Lung (tissue), 12 donors: ENCODE results near the gene RNU6-9. TPM values are rescaled to one million over a fixed set of nuclear protein-coding genes. Genes with fewer than 3 reads are reported as not detected.

Experiments
- ATAC-seq: fragments of 200-7000 bp; cut with Tn5 transposase; one replicate; pipeline ENCODE4 v1.9.1; 2020; ENCODE audit warnings: moderate number of reproducible peaks; ENCODE audit not compliant: insufficient read depth, low FRiP score
- DNase-seq, 3 donors: peaks; one replicate each; pipeline ENCODE4 v3.0.0-alpha.2; 2013 to 2017
- H3K27ac ChIP-seq, 2 donors: one replicate each; pipeline ENCODE4 v1.5.1; 2013; ENCODE audit warnings: mild to moderate bottlenecking in 2 of 2, moderate library complexity in 2 of 2, control low read depth in 1 of 2, inconsistent platforms in 1 of 2, low read depth in 1 of 2, low read length in 1 of 2
- H3K27me3 ChIP-seq, 3 donors: one replicate each; pipeline ENCODE4 v1.5.1; 2013; ENCODE audit warnings: low read length in 2 of 3; ENCODE audit not compliant: control insufficient read depth in 3 of 3, insufficient read depth in 3 of 3
- H3K36me3 ChIP-seq, 4 donors: one replicate each; pipeline ENCODE4 v1.5.1; 2013; ENCODE audit warnings: low read length in 4 of 4, mild to moderate bottlenecking in 1 of 4, moderate library complexity in 1 of 4; ENCODE audit not compliant: control insufficient read depth in 4 of 4, insufficient read depth in 4 of 4
- H3K4me1 ChIP-seq, 5 donors: one replicate each; pipeline ENCODE4 v1.5.1; 2013; ENCODE audit warnings: low read length in 5 of 5, mild to moderate bottlenecking in 2 of 5, moderate library complexity in 1 of 5; ENCODE audit not compliant: control insufficient read depth in 5 of 5, insufficient read depth in 5 of 5
- H3K4me3 ChIP-seq: one replicate; pipeline ENCODE4 v1.5.1; 2013; ENCODE audit warnings: mild to moderate bottlenecking, control low read depth, moderate library complexity
- H3K9ac ChIP-seq, 2 donors: one replicate each; pipeline ENCODE4 v1.5.1; 2013; ENCODE audit warnings: low read length in 2 of 2, control low read depth in 1 of 2; ENCODE audit not compliant: insufficient read depth in 1 of 2
- H3K9me3 ChIP-seq, 4 donors: one replicate each; pipeline ENCODE4 v1.5.1; 2013; ENCODE audit warnings: low read length in 3 of 4, mild to moderate bottlenecking in 1 of 4, moderate library complexity in 1 of 4; ENCODE audit not compliant: control insufficient read depth in 4 of 4, insufficient read depth in 3 of 4
- CTCF ChIP-seq: IDR thresholded peaks from 2 replicates; pipeline ENCODE4 v1.5.1; 2012; ENCODE audit warnings: mild to moderate bottlenecking; ENCODE audit errors: control extremely low read depth, extremely low read depth
- WGBS, 2 donors: extraction: QIAGEN DNeasy Blood & Tissue Kit; methylation state at CpG; one replicate each; pipeline ENCODE4 v1.1.7; 2013; 5-methylcytosine and 5-hydroxymethylcytosine counted together
- polyA plus RNA-seq, 2 donors: library from polyadenylated mRNA; stranded (reverse); fragments of 200-250 nt; gene quantifications; one replicate each; pipeline ENCODE4 v1.2.1, GENCODE V29; 2013
- total RNA-seq, 2 donors: library from RNA; depleted of rRNA in 1 of 2; stranded (reverse); fragments of >200 nt in 1 of 2; gene quantifications; one replicate each; pipeline ENCODE4 v1.2.1, GENCODE V29; 2014 to 2021
- donor health status: control.
- donor health status: control.
- donor health status: Bipolar disorder and iron deficiency.
- donor health status: healthy.
- donor health status: DM: yes; HTN: yes; CAD: no.

Gene RNU6-9
- total and polyA plus RNA-seq, 4 donors: not detected

DNA sequence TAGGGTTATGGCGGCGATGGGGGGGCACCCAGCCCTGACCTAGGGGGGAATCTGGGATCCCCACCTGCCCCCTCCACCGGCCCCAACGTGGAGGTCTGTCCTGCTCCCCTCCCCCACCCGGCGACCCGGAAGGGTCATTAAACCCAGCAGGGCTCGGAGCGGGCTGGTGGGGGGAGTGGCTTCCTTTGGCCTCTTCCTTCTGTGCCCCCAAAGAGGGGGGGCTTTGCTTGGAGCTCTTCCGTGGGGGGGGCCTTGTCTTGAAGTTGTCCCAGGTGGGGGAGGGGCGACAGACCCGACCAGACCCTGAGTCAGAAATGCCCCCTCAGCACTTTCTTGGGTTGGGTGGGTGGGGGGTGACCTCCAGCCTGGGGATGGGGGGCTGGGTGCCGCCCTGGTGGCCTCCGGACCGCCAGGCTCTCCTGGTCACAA lies 34.1 kb downstream of the RNU6-9 start:
- peak overlapping the region in 1 of 2 donors; percentile 45 for H3K27ac ChIP-seq
- 13 to 17% methylated on average over 14 to 15 of the region's 15 CpGs for WGBS, 2 donors
- DNase-seq: peak in 1 of 3 donors; percentile 54

DNA sequence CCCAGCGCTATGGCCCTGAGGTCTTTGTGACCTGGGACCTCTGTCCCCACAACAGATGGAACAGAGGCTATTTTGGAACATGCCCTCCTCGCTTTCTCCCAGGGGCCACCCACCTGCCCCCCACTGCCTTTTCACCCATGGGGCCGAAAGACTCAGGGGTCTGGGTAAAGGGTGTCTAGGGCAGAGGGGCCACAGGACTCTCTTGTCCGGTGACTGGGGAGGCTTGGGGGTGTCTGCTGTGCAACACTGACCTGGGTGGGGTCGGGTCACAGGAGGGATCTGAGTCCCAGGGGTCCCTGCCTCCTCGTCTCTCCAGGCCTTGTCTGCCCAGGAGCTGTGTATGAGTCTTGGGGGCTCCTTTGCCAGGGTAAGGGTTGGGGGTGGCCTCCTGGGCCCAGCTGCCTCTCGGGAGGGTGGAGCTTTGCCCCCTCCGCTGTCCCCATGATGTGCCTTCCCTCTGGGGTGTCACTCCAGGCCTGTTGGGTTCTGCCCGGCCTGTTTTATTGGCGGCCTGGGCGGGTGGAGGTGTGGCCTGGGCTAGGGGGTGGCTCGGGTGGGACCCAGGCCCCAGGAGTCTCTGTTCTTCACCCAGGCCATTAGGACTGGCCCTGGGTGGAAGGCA lies 34.6 kb downstream of the RNU6-9 start:
- Histone ChIP-seq H3K27ac (peak overlapping the region in 1 of 2 donors; percentile 9), H3K9me3 (no peaks in the 10 kb centered on the region), H3K4me3 (no peak overlapping the region), H3K27me3 (no peaks in the 10 kb centered on the region), H3K4me1 (peaks cover under 1 to 22% (median 2%) of the 10 kb centered on the region in 5 donors), H3K36me3 (peaks cover 0 to 12% (median 4%) of the 10 kb centered on the region in 4 donors), H3K9ac (no peak overlapping the region)
- TF ChIP-seq CTCF: no peak
- WGBS, 2 donors: 53 to 69% methylated on average over 11 to 12 of the region's 12 CpGs
- DNase-seq (no peak), ATAC-seq (no peak)

More for the DNA sequence above, 34.1 kb downstream of the RNU6-9 start:
- H3K4me1 ChIP-seq: peaks cover 0 to 17% (median 0%) of the 10 kb centered on the region in 5 donors
- no peaks in the 10 kb centered on the region for H3K27me3 ChIP-seq
- H3K9me3 ChIP-seq: no peaks in the 10 kb centered on the region
- H3K9ac ChIP-seq: no peak overlapping the region
- H3K36me3 ChIP-seq: peaks cover 0 to 10% (median 4%) of the 10 kb centered on the region in 4 donors
- ATAC-seq: no peak
- no peak for TF ChIP-seq CTCF
- H3K4me3 ChIP-seq: no peak overlapping the region

GRCh38 chr19:928471-929202 lies 35.4 kb downstream of the RNU6-9 start:
- Histone ChIP-seq H3K27me3 (no peaks in the 10 kb centered on the region), H3K27ac (no peak overlapping the region), H3K4me3 (no peak overlapping the region), H3K4me1 (peaks cover 2 to 30% (median 8%) of the 10 kb centered on the region in 5 donors), H3K36me3 (peaks cover 0 to 12% (median 4%) of the 10 kb centered on the region in 4 donors), H3K9me3 (no peaks in the 10 kb centered on the region), H3K9ac (no peak overlapping the region)
- TF ChIP-seq CTCF: no peak
- ATAC-seq (no peak), DNase-seq (no peak)
- WGBS, 2 donors: 63 to 77% methylated on average over 18 of the region's 18 CpGs
